Tibial nerve (tissue), 4 donors: ENCODE measurements around the gene ERP27. TPM values are rescaled to one million over a fixed set of nuclear protein-coding genes. Genes with fewer than 3 reads are reported as not detected.

Experiments used
- DNase-seq, 2 donors: peaks; one replicate each; pipeline ENCODE4 v3.0.0-alpha.2; 2019; ENCODE audit warnings: low spot score in 2 of 2
- H3K27ac ChIP-seq, 4 donors: fragments of 200-600 bp; sonication (generic) in 3 of 4; one replicate each; pipeline ENCODE4 v1.5.1; 2017 to 2019; ENCODE audit warnings: mild to moderate bottlenecking in 1 of 4
- H3K27me3 ChIP-seq, 2 donors: fragments of 200-600 bp; sonication (generic) in 1 of 2; one replicate each; pipeline versions ENCODE4 v1.5.1 to v1.6.0; 2017 to 2019
- H3K36me3 ChIP-seq, 3 donors: fragments of 200-600 bp; sonication (generic); one replicate each; pipeline ENCODE4 v1.5.1; 2018 to 2019
- H3K4me1 ChIP-seq, 4 donors: fragments of 200-600 bp; sonication (generic) in 3 of 4; one replicate each; pipeline ENCODE4 v1.5.1; 2017 to 2019
- H3K4me3 ChIP-seq, 4 donors: fragments of 200-600 bp; sonication (generic) in 3 of 4; one replicate each; pipeline ENCODE4 v1.5.1; 2017 to 2019; ENCODE audit warnings: mild to moderate bottlenecking in 1 of 4, moderate library complexity in 1 of 4
- H3K9me3 ChIP-seq, 4 donors: fragments of 200-600 bp; sonication (generic) in 3 of 4; one replicate each; pipeline ENCODE4 v1.5.1; 2017 to 2019
- EP300 ChIP-seq, 2 donors: sonication (generic); formaldehyde crosslinking; IDR thresholded peaks; one replicate each; pipeline ENCODE4 v1.6.1; 2017; ENCODE audit warnings: antibody characterized with exemption in 2 of 2, mild to moderate bottlenecking in 1 of 2
- POLR2A ChIP-seq, 2 donors: fragments of 450-650 bp; IDR thresholded peaks; one replicate each; pipeline ENCODE4 v1.6.1; 2017; ENCODE audit warnings: antibody characterized with exemption in 2 of 2, mild to moderate bottlenecking in 2 of 2, moderate library complexity in 2 of 2
- WGBS, 2 donors: methylation state at CpG; one replicate each; pipeline ENCODE4 v1.1.5; 2018; 5-methylcytosine and 5-hydroxymethylcytosine counted together
- total RNA-seq, 4 donors: library from RNA; depleted of rRNA; stranded (reverse); fragments of >200 nt; gene quantifications; one replicate each; pipeline ENCODE4 v1.1.0, GENCODE V29; 2016
- TF ChIP-seq, protein P1 (sequence below), 5 experiments: fragments of 200-600 bp in 3 of 5; fragments of 450-650 bp in 2 of 5; sonication (generic) in 3 of 5; IDR thresholded peaks; one replicate each; pipeline ENCODE4 v1.5.1; 2016 to 2019; ENCODE audit warnings: antibody characterized with exemption in 5 of 5, mild to moderate bottlenecking in 3 of 5, moderate library complexity in 2 of 5

Gene ERP27
- total RNA-seq, 4 donors from 2014 or later: not detected

DNA sequence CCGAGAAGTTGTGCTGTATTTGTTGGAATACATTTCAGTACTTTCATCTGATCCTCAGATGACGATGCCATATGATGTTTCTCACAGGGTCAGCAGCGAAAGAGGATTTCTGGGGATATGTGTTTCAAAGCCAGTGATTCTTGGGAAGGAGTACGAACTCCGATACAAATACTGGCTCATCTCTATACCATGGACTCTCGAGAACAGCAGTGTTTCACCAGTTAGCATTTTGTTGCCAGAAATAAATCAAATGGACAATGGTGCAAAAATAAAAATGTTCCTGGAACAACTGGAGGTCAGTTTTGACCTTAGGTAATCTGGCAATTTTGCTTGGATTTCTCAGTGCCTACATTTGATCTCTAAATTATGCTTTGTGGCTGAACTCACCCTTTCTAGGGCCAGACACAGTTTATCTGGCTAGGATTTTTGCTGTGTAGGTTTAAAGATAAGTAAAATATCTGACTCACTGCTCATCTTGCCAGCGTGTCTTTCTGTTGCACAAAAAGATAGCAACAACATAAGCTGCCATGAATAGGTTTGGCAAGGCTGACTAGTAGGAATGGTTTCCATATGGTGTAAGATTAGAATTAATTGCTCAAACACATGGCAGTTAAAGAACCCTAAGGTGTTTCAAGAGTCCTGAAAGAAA lies 41.7 kb downstream of the ERP27 start:
- no peak for DNase-seq
- Histone ChIP-seq H3K4me3 (no peak overlapping the region), H3K36me3 (no peaks in the 10 kb centered on the region), H3K4me1 (peaks cover 0 to 44% (median 16%) of the 10 kb centered on the region in 4 donors), H3K9me3 (no peaks in the 10 kb centered on the region), H3K27ac (peak overlapping the region in 2 of 4 donors; percentile 11 to 69), H3K27me3 (no peaks in the 10 kb centered on the region)
- WGBS, 2 donors: 48 to 58% methylated on average over 7 of the region's 7 CpGs
- TF ChIP-seq, protein P1, sequence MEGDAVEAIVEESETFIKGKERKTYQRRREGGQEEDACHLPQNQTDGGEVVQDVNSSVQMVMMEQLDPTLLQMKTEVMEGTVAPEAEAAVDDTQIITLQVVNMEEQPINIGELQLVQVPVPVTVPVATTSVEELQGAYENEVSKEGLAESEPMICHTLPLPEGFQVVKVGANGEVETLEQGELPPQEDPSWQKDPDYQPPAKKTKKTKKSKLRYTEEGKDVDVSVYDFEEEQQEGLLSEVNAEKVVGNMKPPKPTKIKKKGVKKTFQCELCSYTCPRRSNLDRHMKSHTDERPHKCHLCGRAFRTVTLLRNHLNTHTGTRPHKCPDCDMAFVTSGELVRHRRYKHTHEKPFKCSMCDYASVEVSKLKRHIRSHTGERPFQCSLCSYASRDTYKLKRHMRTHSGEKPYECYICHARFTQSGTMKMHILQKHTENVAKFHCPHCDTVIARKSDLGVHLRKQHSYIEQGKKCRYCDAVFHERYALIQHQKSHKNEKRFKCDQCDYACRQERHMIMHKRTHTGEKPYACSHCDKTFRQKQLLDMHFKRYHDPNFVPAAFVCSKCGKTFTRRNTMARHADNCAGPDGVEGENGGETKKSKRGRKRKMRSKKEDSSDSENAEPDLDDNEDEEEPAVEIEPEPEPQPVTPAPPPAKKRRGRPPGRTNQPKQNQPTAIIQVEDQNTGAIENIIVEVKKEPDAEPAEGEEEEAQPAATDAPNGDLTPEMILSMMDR (IDR thresholded peaks at IDR 0.05): no peak
- TF ChIP-seq EP300 (IDR thresholded peaks at IDR 0.05): peak in 1 of 2 donors; percentile 25

GRCh38 chr12:14893506-14894250 lies 44.7 kb downstream of the ERP27 start:
- WGBS, 2 donors: 11 to 22% methylated on average over 5 of the region's 5 CpGs
- no peaks in the 10 kb centered on the region for H3K36me3 ChIP-seq
- peak overlapping the region; percentile 52 to 88 (median 75) for H3K27ac ChIP-seq
- peaks cover 0 to 44% (median 13%) of the 10 kb centered on the region in 4 donors for H3K4me1 ChIP-seq
- no peak for TF ChIP-seq POLR2A (IDR thresholded peaks at IDR 0.05)
- TF ChIP-seq, protein P1 (IDR thresholded peaks at IDR 0.05): no peak
- no peak for TF ChIP-seq EP300 (IDR thresholded peaks at IDR 0.05)
- H3K9me3 ChIP-seq: no peaks in the 10 kb centered on the region
- peak in 1 of 2 donors; percentile 40 for DNase-seq
- H3K27me3 ChIP-seq: no peaks in the 10 kb centered on the region
- H3K4me3 ChIP-seq: no peak overlapping the region

- H3K27me3 ChIP-seq: no peaks in the 10 kb centered on the region
- no peaks in the 10 kb centered on the region for H3K9me3 ChIP-seq
- peak overlapping the region; percentile 52 to 88 (median 75) for H3K27ac ChIP-seq
- H3K36me3 ChIP-seq: no peaks in the 10 kb centered on the region
- H3K4me1 ChIP-seq: peaks cover 0 to 44% (median 13%) of the 10 kb centered on the region in 4 donors
- DNase-seq: peak; percentile 53 to 68
- WGBS, 2 donors: 25 to 33% methylated on average over 7 of the region's 7 CpGs
- no peak overlapping the region for H3K4me3 ChIP-seq
- TF ChIP-seq EP300 (IDR thresholded peaks at IDR 0.05) (peak; percentile 17 to 74), POLR2A (IDR thresholded peaks at IDR 0.05) (peak in 1 of 2 donors; percentile 4)
- TF ChIP-seq, protein P1 (IDR thresholded peaks at IDR 0.05): peak in 3 of 5 experiments; percentile 9 to 36 (median 15)
Observed at GRCh38 chr12:14892726-14893505, 45.4 kb downstream of the ERP27 start.

- Histone ChIP-seq H3K4me3 (no peak overlapping the region), H3K27me3 (no peaks in the 10 kb centered on the region), H3K9me3 (no peaks in the 10 kb centered on the region), H3K36me3 (no peaks in the 10 kb centered on the region), H3K4me1 (peaks cover 0 to 44% (median 13%) of the 10 kb centered on the region in 4 donors), H3K27ac (peak overlapping the region in 1 of 4 donors; percentile 82)
- 84 to 87% methylated on average over 5 of the region's 5 CpGs for WGBS, 2 donors
- TF ChIP-seq, protein P1 (IDR thresholded peaks at IDR 0.05): no peak
- TF ChIP-seq POLR2A (IDR thresholded peaks at IDR 0.05): no peak
- no peak for TF ChIP-seq EP300 (IDR thresholded peaks at IDR 0.05)
- DNase-seq: no peak
Observed at GRCh38 chr12:14890701-14891100, 47.6 kb downstream of the ERP27 start.
